Liver (tissue), 9 donors: ENCODE measurements around the gene NUDC. TPM values are rescaled to one million over a fixed set of nuclear protein-coding genes. Genes with fewer than 3 reads are reported as not detected.

ENCODE experiments used
- DNase-seq: peaks from one replicate; pipeline ENCODE4 v3.0.0-alpha.2; 2017; ENCODE audit warnings: low spot score
- H3K27ac ChIP-seq, 2 donors: one replicate each; pipeline ENCODE4 v1.7.0; 2013; ENCODE audit warnings: inconsistent platforms in 2 of 2, low read length in 2 of 2, control low read depth in 1 of 2, low read depth in 1 of 2, mild to moderate bottlenecking in 1 of 2
- H3K27me3 ChIP-seq, 4 donors: one replicate each; pipeline versions ENCODE4 v1.6.1 to v1.7.0; 2013; ENCODE audit warnings: low read length in 3 of 4, inconsistent platforms in 1 of 4, mild to moderate bottlenecking in 1 of 4, moderate library complexity in 1 of 4; ENCODE audit not compliant: control insufficient read depth in 4 of 4, insufficient read depth in 4 of 4
- H3K36me3 ChIP-seq, 4 donors: one replicate each; pipeline versions ENCODE4 v1.6.1 to v1.7.0; 2013; ENCODE audit warnings: low read length in 3 of 4, mild to moderate bottlenecking in 3 of 4, low read depth in 1 of 4, moderate library complexity in 1 of 4; ENCODE audit not compliant: control insufficient read depth in 4 of 4, insufficient read depth in 3 of 4
- H3K4me1 ChIP-seq, 4 donors: one replicate each; pipeline versions ENCODE4 v1.6.1 to v1.7.0; 2013; ENCODE audit warnings: low read length in 3 of 4, mild to moderate bottlenecking in 3 of 4, moderate library complexity in 1 of 4; ENCODE audit not compliant: control insufficient read depth in 4 of 4, insufficient read depth in 4 of 4
- H3K4me3 ChIP-seq, 3 donors: one replicate each; pipeline versions ENCODE4 v1.6.1 to v1.7.0; 2013; ENCODE audit warnings: low read length in 3 of 3, control low read depth in 1 of 3, low read depth in 1 of 3, mild to moderate bottlenecking in 1 of 3
- H3K9ac ChIP-seq, 2 donors: one replicate each; pipeline ENCODE4 v1.7.0; 2013; ENCODE audit warnings: low read length in 2 of 2, mild to moderate bottlenecking in 2 of 2, moderate library complexity in 2 of 2, control low read depth in 1 of 2, low read depth in 1 of 2
- H3K9me3 ChIP-seq, 4 donors: one replicate each; pipeline versions ENCODE4 v1.6.1 to v1.7.0; 2013; ENCODE audit warnings: low read length in 3 of 4; ENCODE audit not compliant: control insufficient read depth in 4 of 4
- EGR1 ChIP-seq, 2 donors: IDR thresholded peaks; 2 replicates each; pipeline ENCODE4 v1.6.1; 2016 to 2018; ENCODE audit warnings: antibody characterized with exemption in 2 of 2, low read depth in 2 of 2
- FOXA1 ChIP-seq: IDR thresholded peaks from 2 replicates; pipeline ENCODE4 v1.6.1; 2016; ENCODE audit warnings: antibody characterized with exemption
- FOXA2 ChIP-seq: IDR thresholded peaks from 2 replicates; pipeline ENCODE4 v1.6.1; 2016; ENCODE audit warnings: antibody characterized with exemption
- GABPA ChIP-seq, 2 donors: IDR thresholded peaks in 1 of 2; conservative IDR thresholded peaks in 1 of 2; 2 replicates each; pipeline ENCODE4 v1.6.1; 2016; ENCODE audit warnings: antibody characterized with exemption in 2 of 2, mild to moderate bottlenecking in 1 of 2, moderate library complexity in 1 of 2
- HNF4A ChIP-seq, 2 donors: conservative IDR thresholded peaks; 2 replicates each; pipeline ENCODE4 v1.6.1; 2016; ENCODE audit warnings: antibody characterized with exemption in 2 of 2, mild to moderate bottlenecking in 2 of 2
- HNF4G ChIP-seq: IDR thresholded peaks from 2 replicates; pipeline ENCODE4 v1.6.1; 2016; ENCODE audit warnings: antibody characterized with exemption
- JUND ChIP-seq, 2 donors: IDR thresholded peaks; 2 replicates each; pipeline ENCODE4 v1.6.1; 2016; ENCODE audit warnings: antibody characterized with exemption in 2 of 2
- NR2F2 ChIP-seq: IDR thresholded peaks from 2 replicates; pipeline ENCODE4 v1.6.1; 2016; ENCODE audit warnings: antibody characterized with exemption
- RXRA ChIP-seq, 2 donors: IDR thresholded peaks; 2 replicates each; pipeline ENCODE4 v1.6.1; 2017 to 2018; ENCODE audit warnings: antibody characterized with exemption in 2 of 2, mild to moderate bottlenecking in 1 of 2
- SP1 ChIP-seq: IDR thresholded peaks from 2 replicates; pipeline ENCODE4 v1.6.1; 2018; ENCODE audit warnings: antibody characterized with exemption, mild to moderate bottlenecking
- TAF1 ChIP-seq: conservative IDR thresholded peaks from 2 replicates; pipeline ENCODE4 v1.6.1; 2016; ENCODE audit warnings: antibody characterized with exemption, mild to moderate bottlenecking
- YY1 ChIP-seq: IDR thresholded peaks from 2 replicates; pipeline ENCODE4 v1.6.1; 2016; ENCODE audit warnings: antibody characterized with exemption, mild to moderate bottlenecking
- WGBS: extraction: QIAGEN DNeasy Blood & Tissue Kit; methylation state at CpG from one replicate; pipeline ENCODE4 v1.1.7; 2013; 5-methylcytosine and 5-hydroxymethylcytosine counted together
- polyA plus RNA-seq, 2 donors: library from polyadenylated mRNA; stranded (reverse) in 1 of 2; unstranded in 1 of 2; fragments of 200-250 nt in 1 of 2; fragments of >200 nt in 1 of 2; fragmentation: Nextera tagmentation in 1 of 2; extraction: Ambion mirVana in 1 of 2; gene quantifications; one replicate each; pipeline versions ENCODE4 v1.2.1 to v1.2.3, GENCODE V29; 2013 to 2015
- total RNA-seq, 2 donors: library from RNA; depleted of rRNA; stranded (reverse); fragments of >200 nt; gene quantifications; one replicate each; pipeline ENCODE4 v1.2.3, GENCODE V29; 2014
- TF ChIP-seq, protein P1 (sequence below): IDR thresholded peaks from 2 replicates; pipeline ENCODE4 v1.6.1; 2016; ENCODE audit warnings: antibody characterized with exemption, mild to moderate bottlenecking
- TF ChIP-seq, protein P2 (sequence below): IDR thresholded peaks from 2 replicates; pipeline ENCODE4 v1.6.1; 2016; ENCODE audit warnings: antibody characterized with exemption
- TF ChIP-seq, protein P3 (sequence below): IDR thresholded peaks from 2 replicates; pipeline ENCODE4 v1.6.1; 2016; ENCODE audit warnings: antibody characterized with exemption
- TF ChIP-seq, protein P4 (sequence below): fragments of 150-350 bp; IDR thresholded peaks from 2 replicates; pipeline ENCODE4 v1.5.1; 2017; ENCODE audit warnings: improper control_type of control experiment, low read depth, low read length; ENCODE audit not compliant: missing input control
- TF ChIP-seq, protein P5 (sequence below): IDR thresholded peaks from 2 replicates; pipeline ENCODE4 v1.6.1; 2016; ENCODE audit warnings: antibody characterized with exemption
- donor health status: healthy.
- donor health status: healthy.
- donor health status: healthy.
- donor health status: healthy.
- donor health status: healthy.

Gene NUDC
- total and polyA plus RNA-seq, 4 donors: 18.2 to 50.7 (median 36.2) TPM

DNA sequence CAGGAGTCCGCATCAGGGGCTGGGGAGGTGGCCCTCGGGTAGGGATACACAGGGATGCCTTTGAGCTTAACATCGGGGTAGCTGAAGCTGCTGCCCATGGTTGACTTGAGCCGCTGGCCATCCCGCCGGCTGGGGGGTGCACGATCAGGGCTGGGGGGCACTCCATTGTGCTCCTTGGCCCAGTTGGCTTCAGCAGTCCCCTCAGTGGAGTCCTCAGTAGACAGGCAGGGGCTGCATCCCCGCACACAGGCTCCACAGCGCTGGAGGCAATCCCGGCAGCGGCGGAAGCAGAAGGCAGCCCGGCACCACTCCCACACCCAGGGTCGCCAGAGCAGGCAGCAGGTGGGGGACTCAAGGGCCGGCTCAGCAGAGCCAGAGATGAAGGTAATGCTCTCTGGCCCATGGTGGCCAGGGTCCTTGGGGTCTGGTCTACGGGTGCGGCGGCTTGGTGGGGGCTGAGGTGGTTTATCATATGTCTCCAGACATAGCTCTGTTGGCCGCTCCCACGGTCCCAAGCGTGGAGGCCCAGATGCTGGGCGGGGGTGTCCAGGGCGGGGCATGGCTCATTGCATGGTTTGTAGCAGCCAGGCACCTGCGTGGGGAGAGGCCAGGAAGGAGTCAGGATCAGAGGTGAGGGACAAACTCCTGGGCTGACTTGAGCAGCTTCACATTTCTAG lies 30.4 kb downstream of the NUDC start:
- Histone ChIP-seq H3K9me3 (no peaks in the 10 kb centered on the region), H3K9ac (no peak overlapping the region), H3K27me3 (no peaks in the 10 kb centered on the region), H3K36me3 (peaks cover 0 to 1% (median 0%) of the 10 kb centered on the region in 4 donors), H3K27ac (no peak overlapping the region), H3K4me1 (peaks cover 7 to 27% (median 22%) of the 10 kb centered on the region in 4 donors), H3K4me3 (no peak overlapping the region)
- TF ChIP-seq RXRA (IDR thresholded peaks at IDR 0.05) (no peak), HNF4A (conservative IDR thresholded peaks at IDR 0.05) (no peak), YY1 (no peak), SP1 (no peak), NR2F2 (no peak), HNF4G (no peak), FOXA2 (no peak), JUND (IDR thresholded peaks at IDR 0.05) (no peak), GABPA (IDR thresholded peaks at IDR 0.05 in 1 of 2, conservative IDR thresholded peaks at IDR 0.05 in 1 of 2) (no peak)
- TF ChIP-seq, protein P1, sequence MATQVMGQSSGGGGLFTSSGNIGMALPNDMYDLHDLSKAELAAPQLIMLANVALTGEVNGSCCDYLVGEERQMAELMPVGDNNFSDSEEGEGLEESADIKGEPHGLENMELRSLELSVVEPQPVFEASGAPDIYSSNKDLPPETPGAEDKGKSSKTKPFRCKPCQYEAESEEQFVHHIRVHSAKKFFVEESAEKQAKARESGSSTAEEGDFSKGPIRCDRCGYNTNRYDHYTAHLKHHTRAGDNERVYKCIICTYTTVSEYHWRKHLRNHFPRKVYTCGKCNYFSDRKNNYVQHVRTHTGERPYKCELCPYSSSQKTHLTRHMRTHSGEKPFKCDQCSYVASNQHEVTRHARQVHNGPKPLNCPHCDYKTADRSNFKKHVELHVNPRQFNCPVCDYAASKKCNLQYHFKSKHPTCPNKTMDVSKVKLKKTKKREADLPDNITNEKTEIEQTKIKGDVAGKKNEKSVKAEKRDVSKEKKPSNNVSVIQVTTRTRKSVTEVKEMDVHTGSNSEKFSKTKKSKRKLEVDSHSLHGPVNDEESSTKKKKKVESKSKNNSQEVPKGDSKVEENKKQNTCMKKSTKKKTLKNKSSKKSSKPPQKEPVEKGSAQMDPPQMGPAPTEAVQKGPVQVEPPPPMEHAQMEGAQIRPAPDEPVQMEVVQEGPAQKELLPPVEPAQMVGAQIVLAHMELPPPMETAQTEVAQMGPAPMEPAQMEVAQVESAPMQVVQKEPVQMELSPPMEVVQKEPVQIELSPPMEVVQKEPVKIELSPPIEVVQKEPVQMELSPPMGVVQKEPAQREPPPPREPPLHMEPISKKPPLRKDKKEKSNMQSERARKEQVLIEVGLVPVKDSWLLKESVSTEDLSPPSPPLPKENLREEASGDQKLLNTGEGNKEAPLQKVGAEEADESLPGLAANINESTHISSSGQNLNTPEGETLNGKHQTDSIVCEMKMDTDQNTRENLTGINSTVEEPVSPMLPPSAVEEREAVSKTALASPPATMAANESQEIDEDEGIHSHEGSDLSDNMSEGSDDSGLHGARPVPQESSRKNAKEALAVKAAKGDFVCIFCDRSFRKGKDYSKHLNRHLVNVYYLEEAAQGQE: no peak
- DNase-seq: peak; percentile 65
- 93% methylated on average over 24 of the region's 24 CpGs for WGBS

DNA sequence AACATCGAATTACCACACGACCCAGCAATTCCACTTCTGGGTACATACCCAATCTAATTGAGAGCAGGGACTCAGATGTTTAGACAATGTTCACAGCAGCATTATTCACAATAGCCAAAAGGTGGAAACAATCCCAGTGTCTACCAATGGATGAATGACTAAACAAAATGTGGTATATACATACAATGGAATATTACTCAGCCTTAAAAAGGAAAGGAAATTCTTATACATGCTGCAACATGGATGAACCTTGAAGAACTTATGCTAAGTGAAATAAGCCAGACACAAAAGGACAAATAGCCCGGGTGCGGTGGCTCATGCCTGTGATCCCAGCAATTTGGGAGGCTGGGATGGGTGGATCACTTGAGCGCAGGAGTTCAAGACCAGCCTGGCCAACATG lies 31.8 kb downstream of the NUDC start:
- H3K36me3 ChIP-seq: peaks cover 0 to 1% (median 0%) of the 10 kb centered on the region in 4 donors
- WGBS: 97% methylated on average over 5 of the region's 5 CpGs
- H3K27ac ChIP-seq: no peak overlapping the region
- DNase-seq: no peak
- no peaks in the 10 kb centered on the region for H3K27me3 ChIP-seq
- H3K4me1 ChIP-seq: peaks cover 2 to 16% (median 12%) of the 10 kb centered on the region in 4 donors
- H3K9ac ChIP-seq: no peak overlapping the region
- TF ChIP-seq JUND (IDR thresholded peaks at IDR 0.05) (no peak), HNF4G (no peak), YY1 (no peak), FOXA1 (no peak), EGR1 (IDR thresholded peaks at IDR 0.05; ENCODE audit: low read depth in 2 of 2) (no peak), SP1 (no peak), FOXA2 (no peak), HNF4A (conservative IDR thresholded peaks at IDR 0.05) (no peak), GABPA (IDR thresholded peaks at IDR 0.05 in 1 of 2, conservative IDR thresholded peaks at IDR 0.05 in 1 of 2) (no peak), TAF1 (no peak), NR2F2 (no peak)
- TF ChIP-seq, protein P2, sequence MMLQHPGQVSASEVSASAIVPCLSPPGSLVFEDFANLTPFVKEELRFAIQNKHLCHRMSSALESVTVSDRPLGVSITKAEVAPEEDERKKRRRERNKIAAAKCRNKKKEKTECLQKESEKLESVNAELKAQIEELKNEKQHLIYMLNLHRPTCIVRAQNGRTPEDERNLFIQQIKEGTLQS: no peak
- TF ChIP-seq, protein P3, sequence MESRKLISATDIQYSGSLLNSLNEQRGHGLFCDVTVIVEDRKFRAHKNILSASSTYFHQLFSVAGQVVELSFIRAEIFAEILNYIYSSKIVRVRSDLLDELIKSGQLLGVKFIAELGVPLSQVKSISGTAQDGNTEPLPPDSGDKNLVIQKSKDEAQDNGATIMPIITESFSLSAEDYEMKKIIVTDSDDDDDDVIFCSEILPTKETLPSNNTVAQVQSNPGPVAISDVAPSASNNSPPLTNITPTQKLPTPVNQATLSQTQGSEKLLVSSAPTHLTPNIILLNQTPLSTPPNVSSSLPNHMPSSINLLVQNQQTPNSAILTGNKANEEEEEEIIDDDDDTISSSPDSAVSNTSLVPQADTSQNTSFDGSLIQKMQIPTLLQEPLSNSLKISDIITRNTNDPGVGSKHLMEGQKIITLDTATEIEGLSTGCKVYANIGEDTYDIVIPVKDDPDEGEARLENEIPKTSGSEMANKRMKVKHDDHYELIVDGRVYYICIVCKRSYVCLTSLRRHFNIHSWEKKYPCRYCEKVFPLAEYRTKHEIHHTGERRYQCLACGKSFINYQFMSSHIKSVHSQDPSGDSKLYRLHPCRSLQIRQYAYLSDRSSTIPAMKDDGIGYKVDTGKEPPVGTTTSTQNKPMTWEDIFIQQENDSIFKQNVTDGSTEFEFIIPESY: no peak
- TF ChIP-seq, protein P4, sequence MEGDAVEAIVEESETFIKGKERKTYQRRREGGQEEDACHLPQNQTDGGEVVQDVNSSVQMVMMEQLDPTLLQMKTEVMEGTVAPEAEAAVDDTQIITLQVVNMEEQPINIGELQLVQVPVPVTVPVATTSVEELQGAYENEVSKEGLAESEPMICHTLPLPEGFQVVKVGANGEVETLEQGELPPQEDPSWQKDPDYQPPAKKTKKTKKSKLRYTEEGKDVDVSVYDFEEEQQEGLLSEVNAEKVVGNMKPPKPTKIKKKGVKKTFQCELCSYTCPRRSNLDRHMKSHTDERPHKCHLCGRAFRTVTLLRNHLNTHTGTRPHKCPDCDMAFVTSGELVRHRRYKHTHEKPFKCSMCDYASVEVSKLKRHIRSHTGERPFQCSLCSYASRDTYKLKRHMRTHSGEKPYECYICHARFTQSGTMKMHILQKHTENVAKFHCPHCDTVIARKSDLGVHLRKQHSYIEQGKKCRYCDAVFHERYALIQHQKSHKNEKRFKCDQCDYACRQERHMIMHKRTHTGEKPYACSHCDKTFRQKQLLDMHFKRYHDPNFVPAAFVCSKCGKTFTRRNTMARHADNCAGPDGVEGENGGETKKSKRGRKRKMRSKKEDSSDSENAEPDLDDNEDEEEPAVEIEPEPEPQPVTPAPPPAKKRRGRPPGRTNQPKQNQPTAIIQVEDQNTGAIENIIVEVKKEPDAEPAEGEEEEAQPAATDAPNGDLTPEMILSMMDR: no peak
- TF ChIP-seq, protein P5, sequence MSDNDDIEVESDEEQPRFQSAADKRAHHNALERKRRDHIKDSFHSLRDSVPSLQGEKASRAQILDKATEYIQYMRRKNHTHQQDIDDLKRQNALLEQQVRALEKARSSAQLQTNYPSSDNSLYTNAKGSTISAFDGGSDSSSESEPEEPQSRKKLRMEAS: no peak
- TF ChIP-seq, protein P1: no peak
- no peaks in the 10 kb centered on the region for H3K9me3 ChIP-seq
- H3K4me3 ChIP-seq: no peak overlapping the region
